ENCODE results near the gene SCCPDH.
"Not testable (repeated sequence)": the region's sequence is repeated elsewhere in the genome, so short reads cannot be mapped to it uniquely, and the experiment has no call there.

DNA sequence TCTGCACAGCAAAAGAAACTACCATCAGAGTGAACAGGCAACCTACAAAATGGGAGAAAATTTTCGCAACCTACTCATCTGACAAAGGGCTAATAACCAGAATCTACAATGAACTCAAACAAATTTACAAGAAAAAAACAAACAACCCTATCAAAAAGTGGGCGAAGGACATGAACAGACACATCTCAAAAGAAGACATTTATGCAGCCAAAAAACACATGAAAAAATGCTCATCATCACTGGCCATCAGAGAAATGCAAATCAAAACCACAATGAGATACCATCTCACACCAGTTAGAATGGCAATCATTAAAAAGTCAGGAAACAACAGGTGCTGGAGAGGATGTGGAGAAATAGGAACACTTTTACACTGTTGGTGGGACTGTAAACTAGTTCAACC is 4.8 kb upstream of the SCCPDH start:
- TF ChIP-seq, protein P1, sequence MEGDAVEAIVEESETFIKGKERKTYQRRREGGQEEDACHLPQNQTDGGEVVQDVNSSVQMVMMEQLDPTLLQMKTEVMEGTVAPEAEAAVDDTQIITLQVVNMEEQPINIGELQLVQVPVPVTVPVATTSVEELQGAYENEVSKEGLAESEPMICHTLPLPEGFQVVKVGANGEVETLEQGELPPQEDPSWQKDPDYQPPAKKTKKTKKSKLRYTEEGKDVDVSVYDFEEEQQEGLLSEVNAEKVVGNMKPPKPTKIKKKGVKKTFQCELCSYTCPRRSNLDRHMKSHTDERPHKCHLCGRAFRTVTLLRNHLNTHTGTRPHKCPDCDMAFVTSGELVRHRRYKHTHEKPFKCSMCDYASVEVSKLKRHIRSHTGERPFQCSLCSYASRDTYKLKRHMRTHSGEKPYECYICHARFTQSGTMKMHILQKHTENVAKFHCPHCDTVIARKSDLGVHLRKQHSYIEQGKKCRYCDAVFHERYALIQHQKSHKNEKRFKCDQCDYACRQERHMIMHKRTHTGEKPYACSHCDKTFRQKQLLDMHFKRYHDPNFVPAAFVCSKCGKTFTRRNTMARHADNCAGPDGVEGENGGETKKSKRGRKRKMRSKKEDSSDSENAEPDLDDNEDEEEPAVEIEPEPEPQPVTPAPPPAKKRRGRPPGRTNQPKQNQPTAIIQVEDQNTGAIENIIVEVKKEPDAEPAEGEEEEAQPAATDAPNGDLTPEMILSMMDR (IDR thresholded peaks at IDR 0.05; ENCODE audit: low read depth, low read length) = not testable (repeated sequence)
- TF ChIP-seq, protein P2, sequence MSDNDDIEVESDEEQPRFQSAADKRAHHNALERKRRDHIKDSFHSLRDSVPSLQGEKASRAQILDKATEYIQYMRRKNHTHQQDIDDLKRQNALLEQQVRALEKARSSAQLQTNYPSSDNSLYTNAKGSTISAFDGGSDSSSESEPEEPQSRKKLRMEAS (IDR thresholded peaks at IDR 0.05; ENCODE audit: low read depth, low read length) = not testable (repeated sequence)
